NCI-H2171 treated with DMSO at 0.1 percent for 48 hours (cell line): ENCODE measurements around the gene STK32C.
A peak's percentile ranks its signal among the peaks of the same experiment; 100 is the strongest.

Experiments used
- DNase-seq: peaks from one replicate; lab custom pipeline; 2025; lab: John Stamatoyannopoulos, UW

Gene STK32C

DNA sequence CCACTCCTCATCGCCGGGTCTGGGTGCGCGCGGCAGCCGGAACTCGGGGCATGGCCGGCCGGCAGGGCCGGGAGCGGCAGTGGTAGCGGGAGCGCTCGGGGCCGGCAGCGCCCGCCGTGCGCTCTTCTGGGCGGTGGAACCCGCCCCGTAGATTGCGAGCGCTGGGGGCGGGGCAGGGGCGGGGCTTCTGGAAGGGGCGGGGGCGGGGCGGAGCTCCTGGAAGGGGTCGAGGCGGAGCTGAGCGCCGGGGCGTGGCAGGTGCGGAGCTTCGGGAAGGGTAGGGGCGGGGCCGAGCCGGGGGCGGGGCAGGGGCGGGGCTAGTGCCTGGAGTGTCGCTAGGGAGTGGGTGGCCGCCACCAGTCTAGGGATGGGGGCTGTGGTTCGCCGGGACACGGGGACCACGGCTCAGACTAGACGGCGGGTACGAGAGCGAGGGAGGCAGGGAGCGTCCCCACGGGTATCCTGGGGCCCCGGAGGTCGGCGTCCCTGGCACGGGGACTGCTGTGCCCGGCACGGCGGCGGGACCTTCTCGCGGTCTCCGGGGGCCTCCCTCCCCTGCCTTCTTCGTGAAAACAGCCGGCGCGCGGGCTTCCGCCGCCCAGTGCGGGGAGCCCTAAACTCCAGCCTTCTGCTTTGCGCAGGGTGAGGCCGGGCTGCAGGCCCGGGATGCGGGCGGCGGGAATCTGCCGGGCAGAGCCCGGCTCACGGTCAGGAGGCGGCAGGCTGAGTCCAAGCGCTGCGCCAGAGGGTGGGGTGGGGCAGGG, at the start of gene STK32C:
STK32C (minus strand) TSS at position 128 of the 764 bp plus-strand sequence; CDS start at position 11, 117 bp downstream.
- peak; percentile 73 for DNase-seq

DNA sequence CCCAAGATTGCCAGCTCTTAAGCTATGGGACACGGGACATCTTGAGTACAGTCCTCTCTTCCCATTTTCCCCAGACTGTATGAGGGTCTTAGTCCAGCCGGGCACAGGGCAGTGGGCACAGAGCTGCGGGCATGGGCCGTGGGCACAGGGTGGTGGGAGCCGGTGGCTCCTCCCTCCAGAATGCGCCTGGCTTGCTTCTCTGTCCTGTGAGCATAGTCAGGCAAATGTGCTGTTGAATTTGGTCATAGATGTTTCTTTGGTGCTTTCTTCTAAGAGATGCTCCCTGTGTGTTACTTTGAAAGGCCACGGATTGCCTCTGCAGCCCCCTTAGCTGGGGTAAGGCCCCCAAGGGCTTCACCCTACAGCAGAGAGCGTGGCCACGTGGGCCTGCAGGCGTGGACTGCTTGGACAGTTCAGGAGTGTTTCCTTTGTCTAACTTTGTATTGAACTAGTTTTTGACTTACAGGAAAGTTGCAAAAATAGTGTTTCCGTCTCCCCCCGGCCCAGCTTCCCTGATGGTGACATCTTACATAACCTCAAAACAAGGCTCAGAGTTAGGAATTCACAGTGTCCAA, 49.0 kb upstream of the STK32C start:
- no peak for DNase-seq

DNA sequence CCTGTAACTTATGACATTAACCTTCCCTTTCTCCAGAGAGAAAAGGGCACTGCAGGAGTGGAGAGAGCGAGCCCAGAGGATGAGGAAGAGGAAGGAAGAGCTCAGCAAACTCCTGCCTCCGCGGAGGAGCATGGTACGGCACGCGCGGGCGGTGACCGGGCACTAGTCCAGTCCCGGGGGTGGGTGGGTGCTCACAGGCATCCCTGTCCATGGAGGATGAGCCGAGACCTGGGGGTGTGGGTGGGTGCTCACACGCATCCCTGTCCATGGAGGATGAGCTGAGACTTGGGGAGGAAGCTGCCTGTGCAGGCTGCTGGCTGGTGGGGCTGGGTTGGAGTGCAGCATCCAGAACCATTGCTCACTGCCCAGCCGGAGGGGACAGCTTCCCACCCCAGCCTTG, 48.0 kb upstream of the STK32C start:
- DNase-seq, result no peak

DNA sequence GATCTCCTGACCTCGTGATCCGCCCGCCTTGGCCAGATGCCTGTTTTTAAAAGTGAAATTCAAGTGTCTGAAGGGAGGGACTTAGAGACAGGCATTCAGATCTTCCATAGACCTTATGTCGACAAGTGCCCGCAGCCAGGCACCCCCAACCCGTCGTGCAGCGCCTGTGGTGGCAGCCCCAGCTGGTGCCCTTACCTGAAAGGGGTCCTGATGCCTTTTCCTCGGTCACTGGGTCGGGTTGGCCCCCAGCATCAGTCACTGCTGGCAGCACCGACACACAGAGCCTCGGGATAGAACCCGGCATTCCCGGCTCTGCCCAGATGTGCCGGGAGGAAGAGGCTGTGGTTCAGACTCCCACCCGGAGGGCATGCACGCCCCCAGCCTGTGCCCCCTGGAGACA, 47.5 kb upstream of the STK32C start:
- DNase-seq, result no peak

DNA sequence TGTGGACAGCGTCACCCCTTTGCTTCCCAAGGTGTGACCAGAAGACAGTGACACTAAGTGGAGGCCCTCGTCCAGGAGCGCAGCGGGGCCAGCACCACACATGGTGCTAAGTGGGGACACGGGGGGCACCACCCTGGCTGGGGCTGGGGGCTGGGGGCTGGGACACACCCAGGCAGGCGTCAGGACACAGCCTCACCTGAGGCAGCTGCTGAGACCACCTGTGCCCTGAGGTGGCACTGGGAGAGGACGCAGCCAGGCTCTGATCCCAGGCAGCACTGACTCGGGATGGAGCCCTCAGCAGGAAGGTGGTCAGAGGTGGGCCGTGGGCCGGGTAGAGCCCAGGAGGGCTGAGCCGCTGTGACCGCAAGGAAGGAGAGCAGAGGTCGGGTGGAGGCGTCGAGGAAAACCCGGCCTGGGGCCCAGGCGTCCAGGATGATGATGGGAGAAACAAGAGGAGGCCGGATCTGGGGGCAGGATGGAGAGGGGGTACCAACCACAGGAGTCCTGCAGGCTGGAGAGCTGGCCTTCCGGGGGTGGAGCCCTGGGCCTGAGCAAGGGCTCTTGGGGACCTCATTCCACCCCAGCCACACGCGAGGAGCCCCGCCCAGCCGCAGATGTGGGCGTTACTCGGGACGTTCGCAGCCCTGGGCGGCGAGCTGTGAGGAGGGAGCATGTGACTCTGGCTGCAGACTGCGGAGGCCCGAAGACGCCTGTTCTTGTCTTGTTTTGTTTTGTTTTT, 46.8 kb upstream of the STK32C start:
- no peak for DNase-seq

DNA sequence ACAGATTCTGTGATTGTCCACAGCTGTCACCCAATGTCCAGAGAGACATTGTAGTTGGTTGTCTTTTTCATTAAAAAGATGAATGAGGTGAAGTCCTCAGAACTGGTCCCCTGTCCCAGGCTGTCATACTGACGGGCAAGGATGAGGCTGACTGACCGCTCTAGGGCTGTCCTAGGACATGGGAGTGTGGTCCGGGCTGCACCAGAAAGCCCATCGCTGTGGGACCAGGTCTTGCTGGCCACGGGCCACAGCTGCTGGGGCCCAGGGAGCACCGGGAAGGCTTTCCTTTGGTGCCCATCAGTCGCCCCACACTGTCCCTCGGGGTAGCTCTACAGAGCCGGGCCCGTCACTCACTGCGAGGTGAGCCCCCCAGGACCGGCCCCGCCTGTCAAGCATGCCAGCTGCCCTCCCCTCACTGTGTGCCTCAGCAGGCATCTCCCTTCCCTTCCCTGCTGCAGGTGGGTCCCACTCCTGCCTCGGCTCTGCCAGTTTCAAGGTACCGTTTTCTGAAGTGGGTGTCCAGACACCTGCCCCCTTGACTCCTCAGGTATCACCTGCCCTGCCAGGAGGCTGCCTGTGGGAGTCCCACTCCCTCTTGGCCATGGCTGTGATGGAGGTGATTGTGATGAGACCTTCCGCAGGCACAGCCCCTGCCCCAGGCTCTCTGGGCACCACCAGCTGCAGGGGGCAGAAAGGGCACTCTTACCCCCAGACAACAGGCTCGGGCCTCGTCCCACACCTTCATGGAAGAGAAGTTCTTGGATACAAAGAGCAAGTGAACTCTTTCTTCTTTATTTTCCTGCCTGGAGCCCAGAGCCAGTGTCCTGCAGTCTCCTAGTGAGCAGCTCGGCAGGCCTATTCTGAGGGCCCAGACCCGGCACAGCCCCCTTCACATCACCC, 46.0 kb upstream of the STK32C start:
- no peak for DNase-seq

DNA sequence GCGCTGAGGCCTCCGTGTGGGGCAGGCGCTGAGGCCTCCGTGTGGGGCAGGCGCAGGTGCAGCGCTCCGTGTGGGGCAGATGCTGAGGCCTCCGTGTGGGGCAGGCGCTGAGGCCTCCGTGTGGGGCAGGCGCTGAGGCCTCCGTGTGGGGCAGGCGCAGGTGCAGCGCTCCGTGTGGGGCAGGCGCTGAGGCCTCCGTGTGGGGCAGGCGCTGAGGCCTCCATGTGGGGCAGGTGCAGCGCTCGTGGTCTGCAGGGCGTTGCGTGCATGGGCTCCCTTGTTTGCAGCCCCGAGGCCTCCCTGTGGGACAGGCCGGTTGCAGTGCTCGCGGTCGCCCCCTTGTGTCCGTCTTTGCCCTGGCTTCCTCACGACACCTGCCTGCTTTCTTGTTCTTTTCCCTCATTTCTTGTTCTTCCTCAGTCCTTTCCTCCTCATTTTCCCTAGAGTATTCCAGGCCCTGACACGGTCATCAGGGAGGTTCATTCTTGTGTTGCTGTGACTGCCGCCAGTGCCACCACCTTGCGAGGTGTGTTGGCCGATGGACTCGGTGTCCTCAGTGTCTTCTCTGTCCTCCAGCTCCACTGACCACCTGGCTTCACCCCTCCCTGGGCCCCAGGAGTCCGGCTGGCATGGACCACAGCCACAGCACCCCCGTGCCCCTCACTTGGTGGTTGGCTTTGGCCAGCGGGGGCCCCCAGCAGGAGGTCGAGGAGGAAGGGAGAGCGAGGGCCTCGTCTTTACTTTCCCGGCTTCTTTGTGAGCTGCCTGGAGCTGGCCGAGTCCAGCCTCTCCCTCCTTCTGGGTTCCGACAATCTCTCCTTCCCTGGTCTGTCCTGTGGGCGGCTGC, 44.9 kb upstream of the STK32C start:
- DNase-seq, result peak; percentile 9

DNA sequence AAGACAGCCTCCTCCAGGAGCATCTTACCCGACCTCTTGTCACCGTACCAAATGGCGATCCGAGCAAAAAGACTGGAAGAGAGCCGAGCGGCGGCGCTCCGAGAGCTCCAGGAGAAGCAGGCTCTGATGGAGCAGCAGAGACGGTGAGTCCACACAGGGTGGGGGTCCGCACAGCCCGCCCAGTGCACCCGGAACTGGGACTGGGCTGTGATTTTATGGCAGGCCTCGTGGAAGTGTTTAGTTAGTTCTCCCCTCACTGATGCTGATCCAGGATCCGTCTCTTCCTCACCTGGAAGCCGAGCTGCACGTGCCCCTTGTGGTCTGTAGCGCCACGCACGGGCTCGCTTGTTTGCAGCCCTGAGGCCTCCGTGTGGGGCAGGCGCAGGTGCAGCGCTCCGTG, 43.9 kb upstream of the STK32C start:
- DNase-seq, result no peak

DNA sequence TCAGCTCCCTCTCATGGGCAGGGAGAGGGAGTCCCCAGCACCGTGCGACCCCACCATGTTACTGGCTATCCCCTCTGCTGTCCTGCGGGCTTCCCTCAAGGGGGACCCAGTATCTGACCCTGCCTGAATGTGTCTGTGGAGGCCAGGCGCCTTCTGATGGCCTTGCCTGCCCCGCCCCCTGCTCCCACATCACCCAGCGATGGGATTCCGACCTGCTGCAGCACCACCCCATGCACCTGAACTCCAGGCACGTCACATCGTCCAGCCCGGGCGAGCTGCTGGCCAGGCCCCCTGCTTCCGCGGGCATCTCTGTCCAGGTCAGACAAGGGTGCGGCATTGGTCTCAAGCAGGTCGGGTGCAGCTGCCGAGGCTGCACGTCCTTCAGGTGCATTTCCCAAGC, 43.2 kb upstream of the STK32C start:
- no peak for DNase-seq

DNA sequence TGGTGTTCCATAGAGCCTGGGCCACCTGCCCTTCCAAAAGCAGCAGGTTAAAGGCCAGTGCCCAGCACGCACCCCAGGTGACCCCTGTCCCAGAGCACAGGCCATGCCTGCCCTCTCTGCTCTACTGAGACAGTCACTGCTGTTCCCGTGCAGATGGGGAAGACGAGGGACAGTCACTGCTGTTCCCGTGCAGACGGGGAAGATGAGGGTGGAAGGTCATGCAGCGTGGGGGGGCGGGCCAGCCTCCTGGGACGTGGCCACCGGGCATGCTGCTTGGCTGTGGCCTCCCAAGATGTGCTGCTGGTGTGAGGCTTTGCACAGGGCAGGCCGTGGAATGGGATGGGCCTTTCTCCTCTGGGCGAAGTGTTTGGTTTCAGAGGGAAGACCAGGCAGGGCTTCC, 42.6 kb upstream of the STK32C start:
- DNase-seq, result no peak

DNA sequence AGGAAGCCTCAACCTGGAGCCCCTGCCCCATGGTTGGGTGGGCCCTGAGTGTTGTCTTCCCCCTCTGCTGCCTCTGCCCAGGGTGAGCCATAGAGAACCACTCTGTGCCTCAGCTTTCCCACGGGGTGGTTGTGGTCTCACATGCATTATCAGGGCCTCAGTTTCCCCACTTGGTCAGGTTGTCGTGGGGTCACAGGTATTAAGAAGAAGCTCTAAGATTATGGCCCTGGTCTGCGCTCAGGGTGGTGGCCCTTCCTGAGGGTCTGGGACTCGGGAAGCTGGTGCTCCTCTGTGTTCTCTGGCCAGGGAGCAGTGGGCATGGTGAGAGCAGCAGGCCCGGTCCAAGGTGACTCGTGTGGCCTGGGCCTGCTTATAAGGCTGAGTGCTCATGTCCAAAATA, 42.0 kb upstream of the STK32C start:
- DNase-seq, result no peak

DNA sequence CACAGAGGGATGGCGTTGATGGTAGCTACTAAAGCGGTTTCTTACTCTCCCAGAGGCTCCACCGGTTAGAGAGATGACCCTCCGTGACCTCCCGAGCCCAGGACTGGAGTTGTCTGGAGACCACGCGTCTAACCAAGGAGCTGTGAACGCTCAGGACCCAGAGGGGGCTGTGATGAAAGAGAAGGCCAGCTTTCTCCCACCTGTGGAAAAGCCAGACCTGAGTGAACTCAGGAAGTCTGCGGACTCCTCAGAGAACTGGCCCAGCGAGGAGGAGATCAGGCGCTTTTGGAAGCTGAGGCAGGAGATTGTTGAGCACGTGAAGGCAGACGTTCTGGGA, 40.1 kb upstream of the STK32C start:
- no peak for DNase-seq

DNA sequence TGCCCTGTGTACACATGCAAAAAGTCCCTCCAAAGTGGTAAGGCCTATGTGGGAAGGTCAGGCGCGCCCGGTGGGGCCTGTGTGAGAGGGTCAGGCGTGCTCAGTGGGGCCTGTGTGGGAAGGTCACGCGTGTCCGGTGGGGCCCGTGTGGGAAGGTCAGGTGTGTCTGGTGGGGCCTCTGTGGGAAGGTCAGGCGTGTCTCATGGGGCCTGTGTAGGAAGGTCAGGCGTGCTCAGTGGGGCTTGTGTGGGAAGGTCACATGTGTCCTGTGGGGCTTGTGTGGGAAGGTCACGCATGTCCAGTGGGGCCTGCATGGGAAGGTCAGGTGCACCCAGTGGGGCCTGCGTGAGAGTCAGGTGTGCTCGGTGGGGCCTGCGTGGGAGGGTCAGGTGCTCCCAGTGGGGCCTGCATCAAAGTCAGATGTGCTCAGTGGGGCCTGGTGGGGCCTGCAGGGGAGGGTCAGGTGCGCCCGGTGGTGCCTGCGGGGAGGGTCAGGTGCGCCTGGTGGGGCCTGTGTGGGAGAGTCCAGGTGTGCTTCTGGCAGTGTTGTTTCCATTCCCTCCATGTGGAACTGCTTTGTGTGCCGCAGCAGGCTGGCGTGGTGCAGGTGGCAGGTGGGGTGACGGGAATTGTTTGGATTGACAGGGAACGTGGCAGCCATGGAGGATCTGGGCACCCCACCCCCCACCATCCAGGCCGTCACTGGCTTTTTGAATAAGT, 39.6 kb upstream of the STK32C start:
- DNase-seq, result no peak

DNA sequence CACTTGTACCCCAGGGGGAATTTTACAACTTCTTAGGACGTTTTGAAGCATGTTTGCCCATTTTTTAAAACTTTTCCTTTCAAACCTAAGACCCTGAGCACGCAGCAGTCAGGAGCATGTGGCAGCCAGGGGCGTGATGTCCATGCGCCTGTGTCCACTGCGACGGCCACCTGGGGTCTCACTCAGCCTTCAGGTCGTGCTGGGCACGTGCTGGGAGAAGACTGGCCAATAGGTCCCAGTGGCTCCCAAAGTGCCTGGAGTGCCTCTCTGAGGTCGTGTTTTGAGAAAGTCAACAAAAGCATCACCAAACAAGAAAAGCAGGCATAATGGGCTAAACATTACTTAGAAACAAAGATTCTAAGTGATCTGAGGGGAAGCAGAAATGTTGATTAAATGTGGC, 39.1 kb upstream of the STK32C start:
- DNase-seq, result no peak

DNA sequence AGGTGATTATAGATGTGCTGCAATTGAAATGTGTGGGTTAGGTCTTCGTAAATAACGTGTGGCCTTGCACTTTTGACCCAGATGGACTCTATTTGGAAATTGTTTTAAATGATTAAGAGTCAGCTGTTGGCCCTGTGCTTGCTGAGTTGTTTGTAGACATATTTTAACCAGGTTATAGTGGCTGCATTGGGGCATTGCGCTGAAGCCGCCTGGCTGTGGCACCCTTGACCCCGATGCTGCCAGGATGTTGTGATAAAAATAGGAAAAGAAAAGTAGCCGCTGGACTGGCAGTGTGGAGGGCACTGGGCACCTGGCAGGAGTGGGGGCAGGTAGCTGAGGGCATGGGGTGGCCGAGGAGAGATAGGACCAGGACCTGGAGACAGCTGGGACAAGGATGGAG, 37.6 kb upstream of the STK32C start:
- no peak for DNase-seq

DNA sequence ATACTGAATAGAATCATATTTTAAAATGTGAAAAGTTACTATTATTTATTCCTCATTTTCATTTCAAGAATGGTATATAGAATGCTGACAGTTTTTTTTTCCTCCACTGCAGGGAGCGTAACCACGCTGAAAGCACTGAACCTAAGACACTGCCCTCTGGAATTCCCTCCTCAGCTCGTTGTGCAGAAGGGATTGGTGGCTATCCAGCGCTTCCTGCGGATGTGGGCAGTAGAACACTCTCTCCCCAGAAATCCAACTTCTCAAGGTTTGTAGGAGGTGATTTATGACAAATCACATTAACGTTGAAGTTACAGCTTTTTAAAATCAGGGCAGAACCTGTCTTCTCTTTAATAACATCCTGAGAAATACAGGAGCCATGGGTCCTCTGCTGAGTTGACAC, 36.6 kb upstream of the STK32C start:
- no peak for DNase-seq

DNA sequence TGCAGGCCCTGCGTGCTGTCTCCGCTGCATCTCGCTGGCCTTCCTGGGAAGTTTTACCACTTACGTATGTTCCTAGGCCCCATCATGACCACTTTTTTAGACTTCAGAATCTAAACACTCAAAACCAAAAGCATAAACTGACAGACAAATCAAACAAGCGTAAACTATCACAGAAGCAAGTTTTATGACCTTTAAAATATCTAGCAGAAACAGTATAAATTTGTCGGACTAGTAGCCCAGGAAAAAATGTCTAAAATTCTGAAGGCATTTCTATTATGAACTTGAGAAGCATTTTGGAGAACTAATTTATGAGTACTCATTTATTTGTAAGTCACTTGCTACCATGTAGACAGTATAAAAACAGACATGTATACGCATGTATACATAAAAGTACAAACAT, 34.8 kb upstream of the STK32C start:
- no peak for DNase-seq

DNA sequence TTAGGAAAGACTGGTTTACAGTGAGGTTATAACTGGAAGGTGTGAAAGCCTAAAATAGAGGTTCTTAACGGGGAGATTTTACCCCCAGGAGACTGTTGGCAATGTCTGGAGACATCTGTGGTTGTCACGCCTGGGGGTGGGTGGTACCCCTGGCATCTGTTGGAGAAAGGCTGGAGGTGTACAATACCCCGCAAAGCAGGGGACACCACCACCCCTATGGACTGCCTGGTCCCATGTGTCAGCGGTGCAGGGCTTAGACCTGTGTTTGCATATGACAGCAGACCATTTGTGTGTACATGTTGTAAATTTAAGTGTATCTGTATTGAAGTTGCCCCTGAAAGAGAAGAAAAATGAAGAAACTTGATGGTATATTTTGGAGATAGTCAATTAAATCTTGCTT, 34.0 kb upstream of the STK32C start:
- no peak for DNase-seq

DNA sequence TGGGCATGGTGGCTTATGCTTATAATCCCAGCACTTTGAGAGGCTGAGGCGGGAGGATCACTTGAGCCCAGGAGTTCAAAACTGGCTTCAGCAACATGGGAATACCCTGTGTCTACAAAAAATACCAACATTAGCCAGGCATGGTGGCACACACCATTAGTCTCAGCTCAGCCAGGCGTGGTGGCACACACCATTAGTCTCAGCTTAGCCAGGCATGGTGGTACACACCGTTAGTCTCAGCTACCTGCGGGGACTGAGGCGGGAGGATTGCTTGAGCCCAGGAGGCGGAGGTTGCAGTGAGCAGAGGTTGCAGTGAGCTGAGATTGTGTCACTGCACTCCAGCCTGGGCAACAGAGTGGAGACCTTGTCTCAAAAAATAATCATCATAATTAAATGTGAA, 33.3 kb upstream of the STK32C start:
- no peak for DNase-seq

DNA sequence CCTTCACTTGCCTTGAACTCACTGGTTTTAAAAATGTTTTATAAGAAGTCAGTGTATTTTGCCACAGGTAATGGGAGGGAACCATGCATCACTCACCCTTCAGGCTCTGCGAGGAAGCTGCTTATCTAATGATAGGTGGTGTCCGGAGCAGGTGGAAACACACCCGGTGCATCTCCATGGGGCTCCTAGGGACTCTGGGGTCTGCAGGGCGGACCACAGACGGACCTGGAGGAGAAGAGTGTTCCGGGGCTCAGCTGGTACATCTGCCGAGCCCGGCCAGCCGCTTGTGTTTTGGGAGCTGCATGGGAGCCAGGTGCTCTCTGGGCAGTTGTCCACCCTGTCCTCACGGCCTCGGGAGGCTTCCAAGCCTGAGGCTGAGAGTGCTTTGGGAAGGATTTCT, 31.5 kb upstream of the STK32C start:
- DNase-seq, result no peak

DNA sequence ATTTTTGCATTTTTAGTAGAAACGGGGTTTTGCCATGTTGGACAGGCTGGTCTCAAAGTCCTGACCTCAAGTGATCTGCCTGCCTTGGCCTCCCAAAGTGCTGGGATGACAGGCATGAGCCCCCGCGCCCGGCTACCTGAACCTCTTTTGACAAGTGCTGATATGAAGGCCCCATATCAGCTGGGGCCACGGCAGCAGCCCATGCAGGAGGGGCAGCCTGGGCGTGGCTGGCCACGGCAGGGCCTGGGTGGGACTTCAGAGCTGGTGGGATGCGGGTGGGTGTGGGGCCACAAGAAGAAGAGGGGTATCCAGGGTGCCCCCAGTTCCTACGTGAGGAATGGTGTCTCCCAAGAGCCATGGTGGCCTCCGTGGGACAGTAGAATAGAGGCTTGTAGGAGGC, 31.1 kb upstream of the STK32C start:
- no peak for DNase-seq
